Naive thymus-derived CD4-positive, alpha-beta T cell (primary cell): ENCODE measurements around the gene SOX5. TPM values are rescaled to one million over a fixed set of nuclear protein-coding genes. Genes with fewer than 3 reads are reported as not detected.
"Not testable (repeated sequence)": the region's sequence is repeated elsewhere in the genome, so short reads cannot be mapped to it uniquely, and the experiment has no call there.

Experiments
- ATAC-seq: fragments of 150-1000 bp; cut with Tn5 transposase; 2 replicates; pipeline ENCODE4 v1.10.0; 2021; ENCODE audit warnings: mild to moderate bottlenecking, moderate library complexity
- CTCF ChIA-PET: fragments of 350-600 bp; sonication (Branson Sonifier 250); formaldehyde crosslinking; loops from one replicate; lab custom pipeline; 2021; ENCODE audit warnings: antibody characterized with exemption; lab: Charles Lee
- POLR2A ChIA-PET: fragments of 350-600 bp; sonication (Branson Sonifier 250); formaldehyde crosslinking; loops from one replicate; lab custom pipeline; 2021; ENCODE audit warnings: antibody characterized with exemption, inconsistent platforms; lab: Charles Lee
- DNase-seq, 9 donors: peaks; one replicate each; pipeline versions ENCODE4 v3.0.0 to v3.0.0-alpha.2; 2020 to 2022; ENCODE audit warnings: mixed read lengths in 1 of 9
- H3K27ac ChIP-seq: one replicate; pipeline ENCODE4 v1.7.0; 2013; ENCODE audit warnings: mild to moderate bottlenecking, low read depth, low read length, moderate library complexity
- H3K27me3 ChIP-seq, 2 donors: one replicate each; pipeline ENCODE4 v1.7.0; 2013; ENCODE audit warnings: low read length in 2 of 2, mild to moderate bottlenecking in 2 of 2, moderate library complexity in 2 of 2; ENCODE audit not compliant: control insufficient read depth in 2 of 2, insufficient read depth in 2 of 2
- H3K36me3 ChIP-seq, 3 experiments: 1 replicate in 2 of 3; 2 replicates in 1 of 3; pipeline ENCODE4 v1.7.0; 2013; ENCODE audit warnings: low read length in 3 of 3, mild to moderate bottlenecking in 3 of 3, moderate library complexity in 1 of 3; ENCODE audit not compliant: insufficient read depth in 3 of 3, control insufficient read depth in 2 of 3
- H3K4me1 ChIP-seq, 2 donors: one replicate each; pipeline ENCODE4 v1.7.0; 2013; ENCODE audit warnings: low read length in 2 of 2, mild to moderate bottlenecking in 2 of 2, moderate library complexity in 1 of 2; ENCODE audit not compliant: control insufficient read depth in 2 of 2, insufficient read depth in 2 of 2
- H3K4me3 ChIP-seq: 2 replicates; pipeline ENCODE4 v1.7.0; 2013; ENCODE audit warnings: mild to moderate bottlenecking, low read length
- H3K9me3 ChIP-seq, 3 experiments: 1 replicate in 2 of 3; 2 replicates in 1 of 3; pipeline ENCODE4 v1.7.0; 2013; ENCODE audit warnings: low read length in 3 of 3; ENCODE audit not compliant: control insufficient read depth in 2 of 3
- H3K27ac Mint-ChIP-seq, 9 donors: one replicate each; pipeline ENCODE4 v1.8.0; 2020 to 2022; ENCODE audit warnings: mixed read lengths in 9 of 9, mild to moderate bottlenecking in 8 of 9, moderate library complexity in 5 of 9, inconsistent platforms in 2 of 9
- H3K27me3 Mint-ChIP-seq, 5 donors: one replicate each; pipeline ENCODE4 v1.8.0; 2021 to 2022; ENCODE audit warnings: mixed read lengths in 5 of 5, mild to moderate bottlenecking in 1 of 5
- H3K36me3 Mint-ChIP-seq, 5 donors: one replicate each; pipeline ENCODE4 v1.8.0; 2020 to 2022; ENCODE audit warnings: mixed read lengths in 5 of 5, mild to moderate bottlenecking in 3 of 5, inconsistent platforms in 1 of 5
- H3K4me1 Mint-ChIP-seq, 7 donors: one replicate each; pipeline ENCODE4 v1.8.0; 2020 to 2022; ENCODE audit warnings: mixed read lengths in 7 of 7, mild to moderate bottlenecking in 3 of 7, inconsistent platforms in 1 of 7
- H3K4me3 Mint-ChIP-seq, 10 donors: one replicate each; pipeline ENCODE4 v1.8.0; 2020 to 2022; ENCODE audit warnings: mild to moderate bottlenecking in 10 of 10, mixed read lengths in 10 of 10, moderate library complexity in 6 of 10, inconsistent platforms in 2 of 10
- H3K9me3 Mint-ChIP-seq, 11 donors: one replicate each; pipeline ENCODE4 v1.8.0; 2020 to 2022; ENCODE audit warnings: mixed read lengths in 11 of 11, mild to moderate bottlenecking in 4 of 11, inconsistent platforms in 1 of 11, moderate library complexity in 1 of 11
- intact Hi-C, 2 donors: fragments of 100-400 bp; cut with micrococcal nuclease; formaldehyde crosslinking; loops; one replicate each; pipeline ENCODE4 v1.15.1; 2023
- polyA plus RNA-seq, 2 donors: library from polyadenylated mRNA; unstranded; fragments of 300-500 nt; fragmentation: Illumina TruSeq; gene quantifications; one replicate each; pipeline ENCODE4 v1.2.3, GENCODE V29; 2021
- total RNA-seq, 6 experiments: library from RNA in 5 of 6; stranded (reverse) in 5 of 6; gene quantifications; 1 replicate in 5 of 6; 2 replicates in 1 of 6; pipeline ENCODE4 v1.2.3 and lab custom pipeline; 2021 to 2026

Gene SOX5
- total and polyA plus RNA-seq, 7 experiments from 2014 or later, result 0.05 TPM; not detected in 6

GRCh38 chr12:23876618-23877017 lies 72.9 kb downstream of the SOX5 start:
- ATAC-seq, H3K27ac ChIP-seq, H3K36me3 Mint-ChIP-seq, H3K27me3 Mint-ChIP-seq, H3K4me3 Mint-ChIP-seq, H3K9me3 ChIP-seq, H3K36me3 ChIP-seq, intact Hi-C loops, DNase-seq, H3K4me3 ChIP-seq, H3K27ac Mint-ChIP-seq, H3K9me3 Mint-ChIP-seq, CTCF ChIA-PET, H3K4me1 Mint-ChIP-seq, H3K4me1 ChIP-seq, POLR2A ChIA-PET, H3K27me3 ChIP-seq: not testable (repeated sequence)

- Mint-ChIP-seq H3K27me3 (no peaks in the 10 kb centered on the region), H3K27ac (no peak overlapping the region), H3K4me3 (no peak overlapping the region), H3K36me3 (no peaks in the 10 kb centered on the region), H3K4me1 (no peaks in the 10 kb centered on the region), H3K9me3 (peaks cover 0 to 11% (median 1%) of the 10 kb centered on the region in 11 donors)
- no peaks in the 10 kb centered on the region for H3K27me3 ChIP-seq
- no peaks in the 10 kb centered on the region for H3K4me1 ChIP-seq
- no peaks in the 10 kb centered on the region for H3K9me3 ChIP-seq
- CTCF ChIA-PET, result no interaction called here
- DNase-seq, result no peak
- intact Hi-C loops, result no loop called here
- POLR2A ChIA-PET, result no interaction called here
- no peak for ATAC-seq
- no peak overlapping the region for H3K27ac ChIP-seq
- no peak overlapping the region for H3K4me3 ChIP-seq
- H3K36me3 ChIP-seq, result no peaks in the 10 kb centered on the region
These were observed 81.7 kb downstream of the SOX5 start for GRCh38 chr12:23867794-23868193.

GRCh38 chr12:23862701-23863100 lies 86.8 kb downstream of the SOX5 start:
- H3K27me3 ChIP-seq, result no peaks in the 10 kb centered on the region
- CTCF ChIA-PET, result no interaction called here

GRCh38 chr12:23860019-23860418 lies 89.5 kb downstream of the SOX5 start:
- intact Hi-C loops, result no loop called here
- no peak overlapping the region for H3K27ac Mint-ChIP-seq

More at GRCh38 chr12:23862701-23863100, 86.8 kb downstream of the SOX5 start:
- no peaks in the 10 kb centered on the region for H3K4me1 ChIP-seq
- H3K9me3 Mint-ChIP-seq, result peaks cover 0 to 14% (median 10%) of the 10 kb centered on the region in 11 donors
- H3K36me3 ChIP-seq, result no peaks in the 10 kb centered on the region
- no peak overlapping the region for H3K27ac ChIP-seq
- H3K4me1 Mint-ChIP-seq, result no peaks in the 10 kb centered on the region
- H3K27ac Mint-ChIP-seq, result no peak overlapping the region
- DNase-seq, result no peak
- no peak for ATAC-seq
- no peak overlapping the region for H3K4me3 ChIP-seq
- POLR2A ChIA-PET, result no interaction called here
- intact Hi-C loops, result no loop called here
- H3K36me3 Mint-ChIP-seq, result peaks cover 0 to 5% (median 0%) of the 10 kb centered on the region in 5 donors
- no peaks in the 10 kb centered on the region for H3K9me3 ChIP-seq
- H3K27me3 Mint-ChIP-seq, result no peaks in the 10 kb centered on the region
- no peak overlapping the region for H3K4me3 Mint-ChIP-seq

GRCh38 chr12:23857178-23857577 lies 92.3 kb downstream of the SOX5 start:
- H3K4me3 Mint-ChIP-seq, result no peak overlapping the region
- no peak for ATAC-seq
- no peak overlapping the region for H3K27ac ChIP-seq
- no peaks in the 10 kb centered on the region for H3K4me1 Mint-ChIP-seq
- H3K4me3 ChIP-seq, result no peak overlapping the region
- POLR2A ChIA-PET, result no interaction called here
- H3K9me3 Mint-ChIP-seq, result peaks cover 0 to 14% (median 7%) of the 10 kb centered on the region in 11 donors
- H3K4me1 ChIP-seq, result no peaks in the 10 kb centered on the region
- no peaks in the 10 kb centered on the region for H3K9me3 ChIP-seq
- CTCF ChIA-PET, result no interaction called here
- H3K27ac Mint-ChIP-seq, result no peak overlapping the region
- intact Hi-C loops, result no loop called here
- peaks cover 0 to 5% (median 0%) of the 10 kb centered on the region in 5 donors for H3K36me3 Mint-ChIP-seq
- no peaks in the 10 kb centered on the region for H3K27me3 ChIP-seq
- no peak for DNase-seq
- no peaks in the 10 kb centered on the region for H3K36me3 ChIP-seq
- no peaks in the 10 kb centered on the region for H3K27me3 Mint-ChIP-seq

More at GRCh38 chr12:23860019-23860418, 89.5 kb downstream of the SOX5 start:
- ATAC-seq (no peak), DNase-seq (no peak)
- H3K4me1 Mint-ChIP-seq, result no peaks in the 10 kb centered on the region
- peaks cover 0 to 14% (median 9%) of the 10 kb centered on the region in 11 donors for H3K9me3 Mint-ChIP-seq
- Histone ChIP-seq H3K36me3 (no peaks in the 10 kb centered on the region), H3K27ac (no peak overlapping the region), H3K27me3 (no peaks in the 10 kb centered on the region), H3K4me3 (no peak overlapping the region), H3K9me3 (no peaks in the 10 kb centered on the region), H3K4me1 (no peaks in the 10 kb centered on the region)
- CTCF ChIA-PET, result no interaction called here
- H3K27me3 Mint-ChIP-seq, result no peaks in the 10 kb centered on the region
- H3K36me3 Mint-ChIP-seq, result peaks cover 0 to 5% (median 0%) of the 10 kb centered on the region in 5 donors
- POLR2A ChIA-PET, result no interaction called here
- no peak overlapping the region for H3K4me3 Mint-ChIP-seq

GRCh38 chr12:23855813-23856212 lies 93.7 kb downstream of the SOX5 start:
- POLR2A ChIA-PET, result no interaction called here
- H3K4me1 ChIP-seq, result no peaks in the 10 kb centered on the region
- no peak overlapping the region for H3K27ac ChIP-seq
- no peaks in the 10 kb centered on the region for H3K36me3 ChIP-seq
- H3K4me3 ChIP-seq, result no peak overlapping the region
- H3K27me3 ChIP-seq, result no peaks in the 10 kb centered on the region
- H3K36me3 Mint-ChIP-seq, result peaks cover 0 to 5% (median 0%) of the 10 kb centered on the region in 5 donors
- H3K9me3 Mint-ChIP-seq, result peaks cover 0 to 14% (median 7%) of the 10 kb centered on the region in 11 donors
- DNase-seq (no peak), ATAC-seq (no peak)
- no peak overlapping the region for H3K4me3 Mint-ChIP-seq
- no peaks in the 10 kb centered on the region for H3K27me3 Mint-ChIP-seq
- H3K4me1 Mint-ChIP-seq, result no peaks in the 10 kb centered on the region
- H3K27ac Mint-ChIP-seq, result no peak overlapping the region
- intact Hi-C loops, result no loop called here
- CTCF ChIA-PET, result no interaction called here
- H3K9me3 ChIP-seq, result no peaks in the 10 kb centered on the region

GRCh38 chr12:23854598-23854997 lies 94.9 kb downstream of the SOX5 start:
- H3K4me1 Mint-ChIP-seq, result no peaks in the 10 kb centered on the region
- no peaks in the 10 kb centered on the region for H3K27me3 Mint-ChIP-seq
- intact Hi-C loops, result no loop called here

More at GRCh38 chr12:23854598-23854997, 94.9 kb downstream of the SOX5 start:
- Mint-ChIP-seq H3K27ac (no peak overlapping the region), H3K4me3 (no peak overlapping the region), H3K36me3 (peaks cover 0 to 3% (median 0%) of the 10 kb centered on the region in 5 donors), H3K9me3 (peaks cover 0 to 7% (median 4%) of the 10 kb centered on the region in 11 donors)
- no peaks in the 10 kb centered on the region for H3K36me3 ChIP-seq
- no peak for ATAC-seq
- H3K27ac ChIP-seq, result no peak overlapping the region
- H3K27me3 ChIP-seq, result no peaks in the 10 kb centered on the region
- H3K4me3 ChIP-seq, result no peak overlapping the region
- ChIA-PET CTCF (no interaction called here), POLR2A (no interaction called here)
- DNase-seq, result no peak
- no peaks in the 10 kb centered on the region for H3K9me3 ChIP-seq
- no peaks in the 10 kb centered on the region for H3K4me1 ChIP-seq
